K562 (cell line): ENCODE measurements around the gene CUTA. TPM values are rescaled to one million over a fixed set of nuclear protein-coding genes. Genes with fewer than 3 reads are reported as not detected.

Source experiments
- CHAMP1 ChIP-seq: fragments of 450-650 bp; IDR thresholded peaks from 2 replicates; pipeline ENCODE4 v1.6.1; 2016; ENCODE audit warnings: mild to moderate bottlenecking
- FOSL1 ChIP-seq: fragments of 200-800 bp; sonication (Bioruptor generic); conservative IDR thresholded peaks from 2 replicates; pipeline ENCODE4 v1.6.1; 2016; ENCODE audit warnings: missing genetic modification characterization, missing compliant biosample characterization
- HNRNPUL1 ChIP-seq: fragments of 200-400 bp; formaldehyde crosslinking; IDR thresholded peaks from 2 replicates; pipeline ENCODE4 v1.6.1; 2017; ENCODE audit warnings: low read length
- ILK ChIP-seq: fragments of 450-650 bp; IDR thresholded peaks from 2 replicates; pipeline ENCODE4 v1.6.1; 2016; ENCODE audit warnings: missing genetic modification characterization, low read depth, mild to moderate bottlenecking, missing compliant biosample characterization, moderate library complexity, borderline replicate concordance
- KLF10 ChIP-seq: fragments of 250-450 bp; sonication (Bioruptor Pico); IDR thresholded peaks from 2 replicates; pipeline ENCODE4 v1.6.1; 2021; ENCODE audit warnings: matching md5 sums
- KLF6 ChIP-seq: fragments of 250-450 bp; sonication (Bioruptor Pico); IDR thresholded peaks from 2 replicates; pipeline ENCODE4 v1.4.0; 2020; ENCODE audit warnings: mild to moderate bottlenecking, moderate library complexity, borderline replicate concordance
- MCM3 ChIP-seq: fragments of 450-650 bp; IDR thresholded peaks from 2 replicates; pipeline ENCODE4 v1.6.1; 2016
- MYNN ChIP-seq, 2 experiments: sonication (generic); formaldehyde crosslinking in 1 of 2; IDR thresholded peaks; 2 replicates each; pipeline versions ENCODE4 v1.5.0 to v1.6.1; 2016 to 2020; ENCODE audit warnings: antibody characterized with exemption in 1 of 2, missing genetic modification reagents in 1 of 2
- PHTF2 ChIP-seq: fragments of 250-450 bp; sonication (Bioruptor Pico); IDR thresholded peaks from 2 replicates; pipeline ENCODE4 v1.5.0; 2021; ENCODE audit warnings: mild to moderate bottlenecking
- RBM14 ChIP-seq: fragments of 200-400 bp; formaldehyde crosslinking; IDR thresholded peaks from 2 replicates; pipeline ENCODE4 v1.6.1; 2018; ENCODE audit warnings: low read depth, mild to moderate bottlenecking, low read length, moderate library complexity, borderline replicate concordance; ENCODE audit not compliant: insufficient read depth
- RHOXF2B ChIP-seq: fragments of 250-450 bp; sonication (Bioruptor Pico); conservative IDR thresholded peaks from 2 replicates; pipeline ENCODE4 v1.5.1; 2021
- RNF219 ChIP-seq: fragments of 250-450 bp; sonication (Bioruptor Pico); IDR thresholded peaks from 2 replicates; pipeline ENCODE4 v1.5.0; 2022; ENCODE audit warnings: mild to moderate bottlenecking
- SAFB ChIP-seq: fragments of 200-400 bp; formaldehyde crosslinking; IDR thresholded peaks from 2 replicates; pipeline ENCODE4 v1.6.1; 2017; ENCODE audit warnings: low read depth, low read length, borderline replicate concordance
- SMARCA4 ChIP-seq: fragments of 450-650 bp; IDR thresholded peaks from 2 replicates; pipeline ENCODE4 v1.6.1; 2016
- SREBF1 ChIP-seq: fragments of 150-350 bp; IDR thresholded peaks from 2 replicates; pipeline ENCODE4 v1.6.1; 2014; ENCODE audit warnings: antibody characterized with exemption, low read depth, low read length, borderline replicate concordance
- TCF15 ChIP-seq: fragments of 250-450 bp; sonication (Bioruptor Pico); IDR thresholded peaks from 2 replicates; pipeline ENCODE4 v1.8.0; 2022; ENCODE audit warnings: moderate library complexity, mild to moderate bottlenecking, inconsistent platforms
- TCFL5 ChIP-seq: fragments of 250-450 bp; sonication (Bioruptor Pico); conservative IDR thresholded peaks from 2 replicates; pipeline ENCODE4 v1.6.1; 2021; ENCODE audit warnings: mild to moderate bottlenecking, moderate library complexity, matching md5 sums
- YBX1 ChIP-seq: fragments of 450-650 bp; IDR thresholded peaks from 2 replicates; pipeline ENCODE4 v1.7.1; 2016; ENCODE audit warnings: mild to moderate bottlenecking
- ZKSCAN3 ChIP-seq: fragments of 250-450 bp; sonication (Bioruptor Pico); IDR thresholded peaks from 2 replicates; pipeline ENCODE4 v1.4.0; 2020
- ZNF133 ChIP-seq: fragments of 250-450 bp; sonication (Bioruptor Pico); IDR thresholded peaks from 2 replicates; pipeline ENCODE4 v1.4.0; 2020; ENCODE audit warnings: mild to moderate bottlenecking
- ZNF584 ChIP-seq: fragments of 200-800 bp; sonication (Bioruptor generic); IDR thresholded peaks from 2 replicates; pipeline ENCODE4 v1.6.1; 2016; ENCODE audit warnings: low read depth, mild to moderate bottlenecking, missing genetic modification characterization, missing compliant biosample characterization
- ZNF668 ChIP-seq: fragments of 250-450 bp; sonication (Bioruptor Pico); IDR thresholded peaks from 2 replicates; pipeline ENCODE4 v1.8.0; 2022; ENCODE audit warnings: mild to moderate bottlenecking, inconsistent platforms
- ZNF717 ChIP-seq: fragments of 250-450 bp; sonication (Bioruptor Pico); IDR thresholded peaks from 2 replicates; pipeline ENCODE4 v1.5.0; 2021
- polyA plus RNA-seq, 8 experiments: library from polyadenylated mRNA; depleted of rRNA in 4 of 8; stranded (reverse) in 5 of 8; unstranded in 3 of 8; fragments of >200 nt; fragmentation: Nextera tagmentation in 2 of 8; fragmentation: Illumina TruSeq in 1 of 8; extraction: Ambion mirVana in 2 of 8; extraction: Trizol in 1 of 8; gene quantifications; 2 replicates each; pipeline versions ENCODE4 v1.2.1 to v1.2.3, GENCODE V29; 2011 to 2014; ENCODE audit warnings: inconsistent platforms in 1 of 8, missing spikeins in 1 of 8
- total RNA-seq, 7 experiments: library from RNA; depleted of rRNA in 6 of 7; stranded (reverse); fragments of >200 nt in 6 of 7; fragmentation: Illumina TruSeq in 2 of 7; extraction: Trizol in 2 of 7; gene quantifications; 2 replicates each; pipeline versions ENCODE4 v1.2.1 to v1.2.3, GENCODE V29; 2011 to 2021; ENCODE audit warnings: low replicate concordance in 1 of 7

The CUTA gene
- total and polyA plus RNA-seq, 9 of the 15 experiments (the other 6 are each of a cell fraction or from before 2014, with no cell fraction given) = 166 to 682 (median 310) TPM

GRCh38 chr6:33425668-33426577 lies 8.0 kb upstream of the CUTA start (continued):
- TF ChIP-seq CHAMP1 (no peak), RHOXF2B (CRISPR knock-in tag) (no peak), PHTF2 (CRISPR knock-in tag) (no peak), ZNF584 (no peak), RNF219 (CRISPR knock-in tag) (no peak), MCM3 (no peak), TCF15 (CRISPR knock-in tag) (no peak), YBX1 (no peak), RBM14 (no peak), MYNN (IDR thresholded peaks at IDR 0.05) (no peak; the same call in 1 of the 2 replicates), MYNN (CRISPR knock-in tag; IDR thresholded peaks at IDR 0.05) (no peak), ZKSCAN3 (CRISPR knock-in tag) (no peak), KLF10 (no peak), FOSL1 (no peak; the same call in 1 of the 2 replicates), HNRNPUL1 (no peak), ZNF668 (no peak), KLF6 (CRISPR knock-in tag) (no peak), SAFB (no peak), TCFL5 (CRISPR knock-in tag) (no peak), SMARCA4 (no peak), ZNF717 (CRISPR knock-in tag) (no peak), ILK (tag) (no peak), ZNF133 (CRISPR knock-in tag) (no peak), SREBF1 (no peak)
